OCI-LY1 (cell line): ENCODE measurements around the gene BEND6.
"Not testable (repeated sequence)": the region's sequence is repeated elsewhere in the genome, so short reads cannot be mapped to it uniquely, and the experiment has no call there.

Experiments
- H2AFZ ChIP-seq: fragments of 200-600 bp; sonication (generic), shearing (Covaris generic); 2 replicates; pipeline ENCODE4 v1.6.0; 2014; ENCODE audit warnings: antibody characterized with exemption, mild to moderate bottlenecking, low read length
- H3F3A ChIP-seq: fragments of 200-600 bp; sonication (generic), shearing (Covaris generic); 2 replicates; pipeline ENCODE4 v1.6.0; 2014; ENCODE audit warnings: mild to moderate bottlenecking, antibody characterized with exemption, low read length, moderate library complexity; ENCODE audit not compliant: insufficient read depth
- H3K27ac ChIP-seq: fragments of 200-600 bp; sonication (generic); 2 replicates; pipeline ENCODE4 v1.5.1; 2014; ENCODE audit warnings: low read length, mixed run types, mild to moderate bottlenecking, low read depth; ENCODE audit not compliant: poor library complexity, severe bottlenecking
- H3K27me3 ChIP-seq: fragments of 200-600 bp; sonication (generic); 2 replicates; pipeline ENCODE4 v1.6.0; 2014; ENCODE audit warnings: antibody characterized with exemption, mild to moderate bottlenecking, low read length, moderate library complexity; ENCODE audit not compliant: insufficient read depth
- H3K36me3 ChIP-seq: fragments of 200-600 bp; sonication (generic); 2 replicates; pipeline ENCODE4 v1.6.1; 2014; ENCODE audit warnings: mild to moderate bottlenecking, antibody characterized with exemption, low read length, moderate library complexity, mixed read lengths; ENCODE audit not compliant: insufficient read depth
- H3K4me1 ChIP-seq: fragments of 200-600 bp; sonication (generic); 2 replicates; pipeline ENCODE4 v1.5.1; 2014; ENCODE audit warnings: mild to moderate bottlenecking, low read length, moderate library complexity; ENCODE audit not compliant: insufficient read depth, severe bottlenecking
- H3K4me2 ChIP-seq: fragments of 200-600 bp; sonication (generic), shearing (Covaris generic); 2 replicates; pipeline ENCODE4 v1.6.1; 2014; ENCODE audit warnings: low read length
- H3K4me3 ChIP-seq: fragments of 200-600 bp; sonication (generic); 2 replicates; pipeline ENCODE4 v1.5.1; 2014; ENCODE audit warnings: low read length, low read depth, mild to moderate bottlenecking, mixed read lengths; ENCODE audit not compliant: poor library complexity, severe bottlenecking
- H3K79me2 ChIP-seq: fragments of 200-600 bp; shearing (Covaris generic); 2 replicates; pipeline ENCODE4 v1.6.1; 2016; ENCODE audit warnings: mixed run types, low read length, mixed read lengths; ENCODE audit not compliant: insufficient read depth
- H3K9ac ChIP-seq: fragments of 200-600 bp; sonication (generic), shearing (Covaris generic); 2 replicates; pipeline ENCODE4 v1.6.1; 2014; ENCODE audit warnings: mild to moderate bottlenecking, low read length, mixed read lengths
- H3K9me2 ChIP-seq: fragments of 200-600 bp; sonication (generic), shearing (Covaris generic); 2 replicates; pipeline ENCODE4 v1.6.1; 2014; ENCODE audit warnings: low read depth, mild to moderate bottlenecking, low read length, mixed read lengths
- H3K9me3 ChIP-seq: fragments of 200-600 bp; shearing (Covaris generic); 2 replicates; pipeline ENCODE4 v1.6.1; 2014; ENCODE audit warnings: low read length, mixed read lengths
- H4K20me1 ChIP-seq: fragments of 200-600 bp; sonication (generic), shearing (Covaris generic); 2 replicates; pipeline ENCODE4 v1.6.0; 2016; ENCODE audit warnings: mild to moderate bottlenecking, low read length; ENCODE audit not compliant: insufficient read depth
- CTCF ChIP-seq: fragments of 200-600 bp; sonication (generic), shearing (Covaris generic); IDR thresholded peaks from 2 replicates; pipeline ENCODE4 v1.5.1; 2017; ENCODE audit warnings: mild to moderate bottlenecking, antibody characterized with exemption, low read length, moderate library complexity, mixed read lengths
- EZH2 ChIP-seq: fragments of 200-600 bp; sonication (generic), shearing (Covaris generic); IDR thresholded peaks from 2 replicates; pipeline ENCODE4 v1.8.0; 2017; ENCODE audit warnings: borderline replicate concordance, mixed run types, mild to moderate bottlenecking, antibody characterized with exemption, low read length, moderate library complexity, mixed read lengths

BEND6 gene

GRCh38 chr6:56995347-56995902 is 40.5 kb downstream of the BEND6 start:
- no peaks in the 10 kb centered on the region for H3K4me1 ChIP-seq
- no peaks in the 10 kb centered on the region for H3K9me2 ChIP-seq
- H4K20me1 ChIP-seq, result no peaks in the 10 kb centered on the region
- H3K9ac ChIP-seq, result no peak overlapping the region
- no peaks in the 10 kb centered on the region for H3K27me3 ChIP-seq
- H3K4me3 ChIP-seq, result no peak overlapping the region
- H3K27ac ChIP-seq, result no peak overlapping the region
- no peak overlapping the region for H3K4me2 ChIP-seq
- H3K79me2 ChIP-seq, result no peaks in the 10 kb centered on the region
- H3K9me3 ChIP-seq, result no peaks in the 10 kb centered on the region
- TF ChIP-seq EZH2 (no peak), CTCF (no peak)
- H3F3A ChIP-seq, result no peaks in the 10 kb centered on the region
- no peak overlapping the region for H2AFZ ChIP-seq
- H3K36me3 ChIP-seq, result no peaks in the 10 kb centered on the region

GRCh38 chr6:56996401-56996800 is 41.5 kb downstream of the BEND6 start:
- Histone ChIP-seq H3K4me2 (no peak overlapping the region), H3K9me3 (no peaks in the 10 kb centered on the region), H3F3A (no peaks in the 10 kb centered on the region), H3K27me3 (no peaks in the 10 kb centered on the region), H3K27ac (no peak overlapping the region), H2AFZ (no peak overlapping the region), H3K79me2 (no peaks in the 10 kb centered on the region), H4K20me1 (no peaks in the 10 kb centered on the region), H3K4me3 (no peak overlapping the region), H3K9ac (no peak overlapping the region), H3K4me1 (no peaks in the 10 kb centered on the region), H3K36me3 (no peaks in the 10 kb centered on the region), H3K9me2 (no peaks in the 10 kb centered on the region)
- TF ChIP-seq EZH2 (no peak), CTCF (no peak)

GRCh38 chr6:56999049-56999448 is 44.1 kb downstream of the BEND6 start:
- Histone ChIP-seq H3K9ac (no peak overlapping the region), H2AFZ (no peak overlapping the region), H3K9me3 (no peaks in the 10 kb centered on the region), H3K36me3 (no peaks in the 10 kb centered on the region), H3K9me2 (no peaks in the 10 kb centered on the region), H3K4me3 (no peak overlapping the region), H4K20me1 (no peaks in the 10 kb centered on the region), H3F3A (no peaks in the 10 kb centered on the region), H3K27ac (no peak overlapping the region), H3K27me3 (no peaks in the 10 kb centered on the region), H3K4me1 (no peaks in the 10 kb centered on the region), H3K79me2 (no peaks in the 10 kb centered on the region), H3K4me2 (no peak overlapping the region)
- TF ChIP-seq EZH2, result no peak
- no peak for TF ChIP-seq CTCF

GRCh38 chr6:56999748-57000147 is 44.8 kb downstream of the BEND6 start:
- H3K9me2 ChIP-seq, H3K4me2 ChIP-seq, H4K20me1 ChIP-seq, H3K27me3 ChIP-seq, H3K4me3 ChIP-seq, H3K9me3 ChIP-seq, H3K4me1 ChIP-seq, H3K9ac ChIP-seq, H2AFZ ChIP-seq, H3F3A ChIP-seq, H3K36me3 ChIP-seq, H3K27ac ChIP-seq, H3K79me2 ChIP-seq: not testable (repeated sequence)
